HUES64 (cell line): ENCODE measurements around the gene TASOR2.

Experiments
- H3K27ac ChIP-seq: 2 replicates; pipeline ENCODE4 v1.7.0; 2013; ENCODE audit warnings: low read depth, low read length, inconsistent platforms
- H3K27me3 ChIP-seq: 2 replicates; pipeline ENCODE4 v1.6.1; 2013; ENCODE audit warnings: mild to moderate bottlenecking, low read length; ENCODE audit not compliant: insufficient read depth
- H3K36me3 ChIP-seq: 2 replicates; pipeline ENCODE4 v1.6.1; 2013; ENCODE audit warnings: mild to moderate bottlenecking, low read length; ENCODE audit not compliant: insufficient read depth
- H3K4me1 ChIP-seq: 2 replicates; pipeline ENCODE4 v1.6.1; 2013; ENCODE audit warnings: mild to moderate bottlenecking, low read length, moderate library complexity; ENCODE audit not compliant: insufficient read depth
- H3K4me3 ChIP-seq: 2 replicates; pipeline ENCODE4 v1.5.1; 2013; ENCODE audit warnings: mild to moderate bottlenecking, low read length, moderate library complexity
- H3K9ac ChIP-seq: 2 replicates; pipeline ENCODE4 v1.6.1; 2013; ENCODE audit warnings: mild to moderate bottlenecking, low read depth, low read length
- H3K9me3 ChIP-seq: 2 replicates; pipeline ENCODE4 v1.6.1; 2013; ENCODE audit warnings: low read depth, low read length; ENCODE audit not compliant: insufficient read depth
- WGBS: fragments of 150-250, 120-280 bp; methylation state at CpG from one replicate; pipeline ENCODE4 v1.1.7; 2013; ENCODE audit warnings: missing lambda C conversion rate; 5-methylcytosine and 5-hydroxymethylcytosine counted together

Gene TASOR2

GRCh38 chr10:5730766-5731165, 46.1 kb downstream of the TASOR2 start:
- Histone ChIP-seq H3K9me3 (no peaks in the 10 kb centered on the region), H3K27me3 (no peaks in the 10 kb centered on the region), H3K27ac (no peak overlapping the region), H3K4me3 (no peak overlapping the region), H3K9ac (no peak overlapping the region), H3K4me1 (no peaks in the 10 kb centered on the region), H3K36me3 (peaks cover 81% of the 10 kb centered on the region)
- WGBS: 95% methylated on average over 4 of the region's 4 CpGs

- Histone ChIP-seq H3K4me3 (no peak overlapping the region), H3K9me3 (no peaks in the 10 kb centered on the region), H3K4me1 (no peaks in the 10 kb centered on the region), H3K36me3 (peaks cover 76% of the 10 kb centered on the region), H3K27me3 (no peaks in the 10 kb centered on the region), H3K27ac (no peak overlapping the region), H3K9ac (no peak overlapping the region)
- 95% methylated on average over 2 of the region's 3 CpGs for WGBS
Observed at GRCh38 chr10:5731559-5731958, 46.9 kb downstream of the TASOR2 start.

GRCh38 chr10:5732141-5732540, 47.5 kb downstream of the TASOR2 start:
- WGBS: 90% methylated on average over 4 of the region's 4 CpGs
- Histone ChIP-seq H3K9ac (no peak overlapping the region), H3K9me3 (no peaks in the 10 kb centered on the region), H3K27me3 (no peaks in the 10 kb centered on the region), H3K4me3 (no peak overlapping the region), H3K27ac (no peak overlapping the region), H3K4me1 (no peaks in the 10 kb centered on the region), H3K36me3 (peaks cover 70% of the 10 kb centered on the region)
